ENCODE data around the gene SLIT3.

- TF ChIP-seq CTCF (IDR thresholded peaks at IDR 0.05; ENCODE audit: insufficient read depth, low read length, poor library complexity, severe bottlenecking): no peak
- TF ChIP-seq EZH2phosphoT487 (conservative IDR thresholded peaks at IDR 0.05; ENCODE audit: low read length): no peak
Measured at GRCh38 chr5:169002953-169003555, 297.9 kb downstream of the SLIT3 start.

Measured in SU-DHL-6 (cell line).